ENCODE measurements around the gene MED13L. TPM values are rescaled to one million over a fixed set of nuclear protein-coding genes. Genes with fewer than 3 reads are reported as not detected.

Gene MED13L
- total RNA-seq, 2 experiments from 2014 or later = 39.5 to 41.8 TPM

GRCh38 chr12:116303929-116304328 is 26.4 kb upstream of the MED13L start:
- DNase-seq (no peak), ATAC-seq (no peak)
- intact Hi-C loops (cut with micrococcal nuclease) = no loop called here
- H3K9me3 Mint-ChIP-seq = peaks cover 2% of the 10 kb centered on the region
- ChIA-PET CTCF (interaction anchor here (1.0 to 2.0 kb wide), 4 partner anchors 10 to 400 kb away, joined by 3 to 10 read pairs (median 4); no protein-coding TSS in a partner anchor), POLR2A (no interaction called here)
- no peaks in the 10 kb centered on the region for H3K4me1 Mint-ChIP-seq (ENCODE audit: low read depth)
- H3K4me3 Mint-ChIP-seq = no peak overlapping the region
- H3K36me3 Mint-ChIP-seq (ENCODE audit: low read depth) = no peaks in the 10 kb centered on the region
- H3K27ac Mint-ChIP-seq = no peak overlapping the region
- TF ChIP-seq, protein P1, sequence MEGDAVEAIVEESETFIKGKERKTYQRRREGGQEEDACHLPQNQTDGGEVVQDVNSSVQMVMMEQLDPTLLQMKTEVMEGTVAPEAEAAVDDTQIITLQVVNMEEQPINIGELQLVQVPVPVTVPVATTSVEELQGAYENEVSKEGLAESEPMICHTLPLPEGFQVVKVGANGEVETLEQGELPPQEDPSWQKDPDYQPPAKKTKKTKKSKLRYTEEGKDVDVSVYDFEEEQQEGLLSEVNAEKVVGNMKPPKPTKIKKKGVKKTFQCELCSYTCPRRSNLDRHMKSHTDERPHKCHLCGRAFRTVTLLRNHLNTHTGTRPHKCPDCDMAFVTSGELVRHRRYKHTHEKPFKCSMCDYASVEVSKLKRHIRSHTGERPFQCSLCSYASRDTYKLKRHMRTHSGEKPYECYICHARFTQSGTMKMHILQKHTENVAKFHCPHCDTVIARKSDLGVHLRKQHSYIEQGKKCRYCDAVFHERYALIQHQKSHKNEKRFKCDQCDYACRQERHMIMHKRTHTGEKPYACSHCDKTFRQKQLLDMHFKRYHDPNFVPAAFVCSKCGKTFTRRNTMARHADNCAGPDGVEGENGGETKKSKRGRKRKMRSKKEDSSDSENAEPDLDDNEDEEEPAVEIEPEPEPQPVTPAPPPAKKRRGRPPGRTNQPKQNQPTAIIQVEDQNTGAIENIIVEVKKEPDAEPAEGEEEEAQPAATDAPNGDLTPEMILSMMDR (IDR thresholded peaks at IDR 0.05) = no peak
- H3K27me3 Mint-ChIP-seq = no peaks in the 10 kb centered on the region

- DNase-seq = no peak
- CTCF ChIA-PET = interaction anchor here (1.2 to 2.0 kb wide), 3 partner anchors 10 to 401 kb away, joined by 3 to 10 read pairs (median 5); no protein-coding TSS in a partner anchor
- H3K27ac Mint-ChIP-seq = no peak overlapping the region
- POLR2A ChIA-PET = interaction anchor here (0.5 kb wide), 1 partner anchor 457 kb away, joined by 3 read pairs; no protein-coding TSS in a partner anchor
- H3K4me3 Mint-ChIP-seq = no peak overlapping the region
- intact Hi-C loops (cut with micrococcal nuclease) = no loop called here
- H3K4me1 Mint-ChIP-seq (ENCODE audit: low read depth) = no peaks in the 10 kb centered on the region
- TF ChIP-seq, protein P1 (IDR thresholded peaks at IDR 0.05) = no peak
- no peaks in the 10 kb centered on the region for H3K9me3 Mint-ChIP-seq
- H3K36me3 Mint-ChIP-seq (ENCODE audit: low read depth) = no peaks in the 10 kb centered on the region
- no peak for ATAC-seq
- no peaks in the 10 kb centered on the region for H3K27me3 Mint-ChIP-seq
These were observed 25.6 kb upstream of the MED13L start for GRCh38 chr12:116303066-116303465.

GRCh38 chr12:116302166-116303058 is 24.9 kb upstream of the MED13L start:
- TF ChIP-seq, protein P1 (IDR thresholded peaks at IDR 0.05) = no peak
- no peak for ATAC-seq
- CTCF ChIA-PET = interaction anchor here (2.0 kb wide), 1 partner anchor 11 kb away, joined by 10 read pairs; no protein-coding TSS in a partner anchor

DNA sequence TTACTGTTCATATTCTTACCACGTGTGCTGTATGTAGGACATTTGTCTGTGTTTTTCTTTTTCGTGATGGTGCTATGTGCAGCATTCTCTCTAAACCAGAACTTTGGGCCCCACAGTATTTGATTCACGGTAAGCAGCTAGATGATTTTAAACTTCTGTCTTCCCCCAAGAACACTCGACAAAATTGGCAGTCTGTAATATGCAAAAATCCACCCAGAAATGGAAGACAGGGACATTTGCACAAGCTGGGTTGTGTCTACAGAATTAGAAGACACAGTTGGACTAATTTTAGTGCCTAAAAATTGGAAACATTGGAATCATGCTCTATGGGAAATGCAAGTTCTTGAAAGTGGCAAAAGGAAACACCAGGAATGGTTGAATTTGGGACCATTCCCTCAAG is 24.1 kb upstream of the MED13L start:
- intact Hi-C loops (cut with micrococcal nuclease) = no loop called here
- POLR2A ChIA-PET = no interaction called here

More at GRCh38 chr12:116302166-116303058, 24.9 kb upstream of the MED13L start:
- POLR2A ChIA-PET = interaction anchor here (0.5 kb wide), 1 partner anchor 457 kb away, joined by 3 read pairs; no protein-coding TSS in a partner anchor
- intact Hi-C loops (cut with micrococcal nuclease) = no loop called here
- Mint-ChIP-seq H3K9me3 (no peaks in the 10 kb centered on the region), H3K4me1 (ENCODE audit: low read depth) (no peaks in the 10 kb centered on the region), H3K4me3 (no peak overlapping the region), H3K36me3 (ENCODE audit: low read depth) (no peaks in the 10 kb centered on the region), H3K27ac (no peak overlapping the region), H3K27me3 (no peaks in the 10 kb centered on the region)
- DNase-seq = no peak

More for the DNA sequence above, 24.1 kb upstream of the MED13L start:
- Mint-ChIP-seq H3K27ac (no peak overlapping the region), H3K36me3 (ENCODE audit: low read depth) (no peaks in the 10 kb centered on the region), H3K9me3 (no peaks in the 10 kb centered on the region), H3K27me3 (no peaks in the 10 kb centered on the region), H3K4me3 (no peak overlapping the region), H3K4me1 (ENCODE audit: low read depth) (no peaks in the 10 kb centered on the region)
- TF ChIP-seq, protein P1 (IDR thresholded peaks at IDR 0.05) = no peak
- no peak for DNase-seq
- ATAC-seq = no peak
- CTCF ChIA-PET = no interaction called here

All from activated CD8-positive, alpha-beta T cell treated with anti-CD3 and anti-CD28 coated beads for 36 hours (primary cell).